Measurements from ENCODE around the gene INHBC. TPM values are rescaled to one million over a fixed set of nuclear protein-coding genes. Genes with fewer than 3 reads are reported as not detected.

INHBC gene
- total RNA-seq, 1 experiment from 2014 or later: not detected

GRCh38 chr12:57476993-57477709 lies 42.6 kb downstream of the INHBC start:
- ChIA-PET POLR2A (no interaction called here), CTCF (interaction anchor here (0.5 to 0.9 kb wide), 3 partner anchors 9 to 170 kb away, joined by 3 to 15 read pairs (median 4); no protein-coding TSS in a partner anchor)
- ATAC-seq: no peak
- peaks cover 2% of the 10 kb centered on the region; the same call in 1 of the 2 replicates for H3K27me3 ChIP-seq (ENCODE audit: control insufficient read depth, insufficient read depth, low read length)
- in situ Hi-C loops (cut with HindIII; ENCODE audit: low pct_unique_long_range_greater_than_20kb, low sequenced_read_pairs) (no loop called here), intact Hi-C loops (cut with micrococcal nuclease; ENCODE audit: unreplicated experiment) (no loop called here)
- BruUV-seq (replicated peaks): no TSS peak
- no peak overlapping the region for H3K4me3 ChIP-seq (ENCODE audit: low read depth in 2 of 2, low read length in 2 of 2)
- no peaks in the 10 kb centered on the region; the same call in 1 of the 2 replicates for H3K4me1 ChIP-seq (ENCODE audit: control insufficient read depth, insufficient read depth, low read length)
- no peaks in the 10 kb centered on the region for H3K9me3 ChIP-seq (ENCODE audit: control insufficient read depth, insufficient read depth, low read depth, low read length)
- H3K27ac ChIP-seq (ENCODE audit: low read length): no peak overlapping the region
- no peaks in the 10 kb centered on the region for H3K36me3 ChIP-seq (ENCODE audit: control insufficient read depth, insufficient read depth, low read length)
- DNase-seq (ENCODE audit: low read depth, low spot score): no peak
- no peak for TF ChIP-seq TCF7L2 (IDR thresholded peaks at IDR 0.05; ENCODE audit: low read depth, low read length)
- TF ChIP-seq POLR2AphosphoS5 (IDR thresholded peaks at IDR 0.05; ENCODE audit: low read depth, low read length): no peak
- no peak for TF ChIP-seq SIN3A (IDR thresholded peaks at IDR 0.05; ENCODE audit: borderline replicate concordance, insufficient read depth, low read depth, low read length)
- TF ChIP-seq REST (IDR thresholded peaks at IDR 0.05; ENCODE audit: insufficient read depth in 1 of 2, low read depth in 2 of 2, low read length in 1 of 2): no peak
- TF ChIP-seq CTCF (IDR thresholded peaks at IDR 0.05): no peak

- no TSS peak for BruUV-seq (replicated peaks)
- ATAC-seq (peak; percentile 48), DNase-seq (ENCODE audit: low read depth, low spot score) (no peak)
- Histone ChIP-seq H3K4me1 (ENCODE audit: control insufficient read depth, insufficient read depth, low read length) (no peaks in the 10 kb centered on the region; the same call in 1 of the 2 replicates), H3K9me3 (ENCODE audit: control insufficient read depth, insufficient read depth, low read depth, low read length) (no peaks in the 10 kb centered on the region), H3K27ac (ENCODE audit: low read length) (no peak overlapping the region), H3K4me3 (ENCODE audit: low read depth in 2 of 2, low read length in 2 of 2) (no peak overlapping the region), H3K27me3 (ENCODE audit: control insufficient read depth, insufficient read depth, low read length) (peaks cover 2% of the 10 kb centered on the region; the same call in 1 of the 2 replicates), H3K36me3 (ENCODE audit: control insufficient read depth, insufficient read depth, low read length) (no peaks in the 10 kb centered on the region)
- ChIA-PET CTCF (interaction anchor here (0.5 to 1.1 kb wide), 3 partner anchors 8 to 170 kb away, joined by 3 to 15 read pairs (median 4); no protein-coding TSS in a partner anchor), POLR2A (no interaction called here)
- intact Hi-C loops (cut with micrococcal nuclease; ENCODE audit: unreplicated experiment) (no loop called here), in situ Hi-C loops (cut with HindIII; ENCODE audit: low pct_unique_long_range_greater_than_20kb, low sequenced_read_pairs) (no loop called here)
- TF ChIP-seq SIN3A (IDR thresholded peaks at IDR 0.05; ENCODE audit: borderline replicate concordance, insufficient read depth, low read depth, low read length) (no peak), REST (IDR thresholded peaks at IDR 0.05; ENCODE audit: insufficient read depth in 1 of 2, low read depth in 2 of 2, low read length in 1 of 2) (no peak), TCF7L2 (IDR thresholded peaks at IDR 0.05; ENCODE audit: low read depth, low read length) (no peak), POLR2AphosphoS5 (IDR thresholded peaks at IDR 0.05; ENCODE audit: low read depth, low read length) (no peak), CTCF (IDR thresholded peaks at IDR 0.05) (no peak)
Observed at GRCh38 chr12:57477710-57478681, 43.4 kb downstream of the INHBC start.
